Activated CD4-positive, alpha-beta T cell treated with anti-CD3 and anti-CD28 coated beads, Interleukin-2, amount 10 ng/mL, durations not matched to agents 24 days and 14 days (primary cell): Measurements from ENCODE around the gene SLC2A13. TPM values are rescaled to one million over a fixed set of nuclear protein-coding genes. Genes with fewer than 3 reads are reported as not detected.
"Not testable (repeated sequence)": the region's sequence is repeated elsewhere in the genome, so short reads cannot be mapped to it uniquely, and the experiment has no call there.

Experiments used
- DNase-seq: peaks from one replicate; pipeline ENCODE4 v3.0.0; 2022
- H3K27ac Mint-ChIP-seq: one replicate; pipeline ENCODE4 v1.8.0; 2022; ENCODE audit warnings: mild to moderate bottlenecking, mixed read lengths
- H3K27me3 Mint-ChIP-seq: one replicate; pipeline ENCODE4 v1.8.0; 2022; ENCODE audit warnings: mixed read lengths
- H3K36me3 Mint-ChIP-seq: one replicate; pipeline ENCODE4 v1.8.0; 2022; ENCODE audit warnings: low read depth, mild to moderate bottlenecking, mixed read lengths
- H3K4me1 Mint-ChIP-seq: one replicate; pipeline ENCODE4 v1.8.0; 2021; ENCODE audit warnings: mixed read lengths
- H3K4me3 Mint-ChIP-seq: one replicate; pipeline ENCODE4 v1.8.0; 2022; ENCODE audit warnings: mild to moderate bottlenecking, moderate library complexity, mixed read lengths
- H3K9me3 Mint-ChIP-seq: one replicate; pipeline ENCODE4 v1.8.0; 2021; ENCODE audit warnings: mixed read lengths
- intact Hi-C: fragments of 100-400 bp; cut with micrococcal nuclease; formaldehyde crosslinking; loops from one replicate; pipeline ENCODE4 v1.15.1; 2023
- total RNA-seq: library from RNA; stranded (reverse); gene quantifications from 2 replicates; pipeline ENCODE4 v1.2.3, GENCODE V29; 2022

The SLC2A13 gene
- total RNA-seq, 1 donor from 2014 or later, result 3.1 TPM

DNA sequence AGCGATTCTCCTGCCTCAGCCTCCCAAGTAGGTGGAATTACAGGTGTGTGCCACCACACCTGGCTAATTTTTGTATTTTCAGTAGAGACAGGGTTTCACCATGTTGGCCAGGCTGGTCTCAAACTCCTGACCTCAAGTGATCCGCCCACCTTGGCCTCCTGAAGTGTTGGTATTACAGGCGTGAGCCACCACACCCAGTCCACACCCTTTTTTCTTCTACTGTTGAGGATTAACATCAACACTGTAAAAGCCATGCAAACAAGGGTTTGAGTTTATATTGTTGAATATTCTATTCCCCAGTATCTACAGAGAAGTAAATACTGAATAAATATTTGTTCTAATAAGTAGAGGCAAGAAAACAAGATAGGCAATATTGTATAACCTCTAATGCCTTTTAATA is 58.9 kb downstream of the SLC2A13 start:
- H3K27me3 Mint-ChIP-seq, DNase-seq, H3K27ac Mint-ChIP-seq, H3K4me3 Mint-ChIP-seq, H3K9me3 Mint-ChIP-seq, H3K4me1 Mint-ChIP-seq, intact Hi-C loops, H3K36me3 Mint-ChIP-seq: not testable (repeated sequence)

DNA sequence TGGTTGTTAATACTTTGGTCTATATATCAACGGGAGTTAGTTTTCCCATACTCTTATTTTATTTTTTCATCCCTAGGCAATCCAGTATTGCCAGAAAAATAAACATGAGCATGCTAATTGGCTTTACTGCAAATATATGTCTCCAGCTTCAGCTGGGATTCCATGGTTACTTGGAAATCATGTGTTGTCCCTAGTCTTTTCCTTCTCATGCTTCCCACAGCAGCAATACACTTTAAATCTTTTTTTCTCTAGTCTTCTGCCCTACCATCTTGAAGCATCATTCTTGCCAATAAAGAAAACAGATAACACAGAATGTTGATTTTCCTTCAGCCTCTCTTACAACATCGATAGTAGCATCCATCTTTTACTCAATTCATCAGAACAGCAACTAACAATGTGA is 60.2 kb downstream of the SLC2A13 start:
- Mint-ChIP-seq H3K36me3 (no peaks in the 10 kb centered on the region), H3K27me3 (no peaks in the 10 kb centered on the region), H3K4me3 (no peak overlapping the region), H3K4me1 (no peaks in the 10 kb centered on the region), H3K9me3 (no peaks in the 10 kb centered on the region), H3K27ac (no peak overlapping the region)
- intact Hi-C loops, result no loop called here
- no peak for DNase-seq

DNA sequence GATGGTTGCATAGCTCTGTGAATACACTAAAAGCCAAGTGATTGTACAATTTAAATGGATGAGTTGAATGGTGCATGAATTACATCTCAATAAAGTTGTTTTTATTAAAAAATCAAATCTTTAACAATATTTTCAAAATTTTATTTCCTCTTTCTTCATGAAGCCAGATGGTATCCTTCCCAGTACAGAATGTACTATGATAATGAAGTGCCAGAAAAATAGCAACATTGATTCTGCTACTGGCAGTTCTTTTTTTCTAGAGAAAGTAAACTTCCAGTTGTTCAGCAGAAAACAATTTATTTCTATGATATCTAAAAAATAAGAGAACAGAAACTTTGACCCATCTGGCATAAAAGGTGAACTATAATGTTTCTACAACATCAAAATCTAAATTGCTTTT is 61.5 kb downstream of the SLC2A13 start:
- Mint-ChIP-seq H3K4me1 (peaks cover 2% of the 10 kb centered on the region), H3K4me3 (no peak overlapping the region), H3K27me3 (no peaks in the 10 kb centered on the region), H3K36me3 (no peaks in the 10 kb centered on the region), H3K27ac (no peak overlapping the region), H3K9me3 (no peaks in the 10 kb centered on the region)
- no peak for DNase-seq
- intact Hi-C loops, result no loop called here

DNA sequence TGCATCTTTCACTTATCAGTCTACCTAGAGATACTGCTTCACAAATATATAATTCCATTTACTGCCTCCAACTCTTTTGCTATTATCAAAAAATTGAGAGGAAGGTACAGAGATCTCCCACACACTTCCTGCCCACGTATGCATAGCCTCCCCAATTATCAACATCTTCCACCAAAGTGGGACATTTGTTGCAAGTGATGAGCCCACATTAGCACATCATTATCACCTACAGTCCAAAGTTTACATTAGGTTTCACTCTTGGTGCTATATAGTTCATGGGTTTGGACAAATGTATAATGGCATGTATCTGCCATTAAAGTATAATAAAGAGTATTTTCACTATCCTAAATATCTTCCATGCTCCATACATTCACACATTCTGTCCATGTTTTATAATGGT is 66.3 kb downstream of the SLC2A13 start:
- no peak overlapping the region for H3K4me3 Mint-ChIP-seq
- intact Hi-C loops, result no loop called here

DNA sequence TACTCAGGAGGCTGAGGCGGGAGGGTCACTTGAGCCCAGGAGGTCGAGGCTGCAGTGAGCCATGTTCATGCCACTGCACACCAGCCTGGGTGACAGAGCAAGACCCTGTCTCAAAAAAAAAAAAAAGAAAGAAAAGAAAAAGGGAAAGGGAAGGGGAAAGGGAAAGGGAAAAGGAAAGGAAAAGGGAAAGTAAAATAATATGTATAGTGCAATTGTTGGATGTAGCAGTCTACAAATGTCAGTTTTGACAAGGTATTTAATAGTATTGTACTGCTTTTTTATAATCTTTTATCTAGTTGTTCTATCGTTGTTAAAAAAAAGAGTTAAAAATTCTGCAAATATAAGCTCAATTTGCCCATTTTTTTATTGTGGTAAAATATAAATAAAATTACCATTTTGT is 67.3 kb downstream of the SLC2A13 start:
- DNase-seq, result no peak
- peaks cover 2% of the 10 kb centered on the region for H3K4me1 Mint-ChIP-seq
- H3K27me3 Mint-ChIP-seq, result no peaks in the 10 kb centered on the region
- no peaks in the 10 kb centered on the region for H3K9me3 Mint-ChIP-seq
- H3K27ac Mint-ChIP-seq, result no peak overlapping the region
- no peak overlapping the region for H3K4me3 Mint-ChIP-seq
- no peaks in the 10 kb centered on the region for H3K36me3 Mint-ChIP-seq
- intact Hi-C loops, result no loop called here

More for the DNA sequence above, 66.3 kb downstream of the SLC2A13 start:
- H3K4me1 Mint-ChIP-seq, result peaks cover 2% of the 10 kb centered on the region
- H3K27ac Mint-ChIP-seq, result no peak overlapping the region
- no peaks in the 10 kb centered on the region for H3K36me3 Mint-ChIP-seq
- DNase-seq, result no peak
- no peaks in the 10 kb centered on the region for H3K9me3 Mint-ChIP-seq
- no peaks in the 10 kb centered on the region for H3K27me3 Mint-ChIP-seq

DNA sequence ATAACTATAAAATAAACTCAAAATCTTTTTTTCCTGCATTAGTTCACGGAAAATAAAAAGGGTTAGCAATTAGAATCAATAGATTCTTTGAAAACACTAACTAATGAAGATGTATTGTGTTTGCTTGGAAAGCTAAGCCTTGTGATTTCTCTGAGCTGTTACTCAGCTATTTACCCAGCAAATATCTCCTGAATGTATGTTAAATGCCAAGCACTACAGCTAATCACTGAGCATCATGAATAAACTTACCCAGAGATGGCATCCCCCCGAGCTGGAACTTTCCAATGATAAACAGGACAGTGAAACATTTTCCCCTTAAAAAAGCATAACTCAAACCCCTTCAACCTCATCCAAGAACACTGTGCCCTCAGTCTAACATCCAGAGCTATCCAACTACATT is 71.2 kb downstream of the SLC2A13 start:
- Mint-ChIP-seq H3K4me3 (no peak overlapping the region), H3K9me3 (no peaks in the 10 kb centered on the region), H3K36me3 (no peaks in the 10 kb centered on the region), H3K4me1 (peaks cover 2% of the 10 kb centered on the region), H3K27me3 (no peaks in the 10 kb centered on the region), H3K27ac (no peak overlapping the region)
- no peak for DNase-seq
- intact Hi-C loops, result no loop called here

DNA sequence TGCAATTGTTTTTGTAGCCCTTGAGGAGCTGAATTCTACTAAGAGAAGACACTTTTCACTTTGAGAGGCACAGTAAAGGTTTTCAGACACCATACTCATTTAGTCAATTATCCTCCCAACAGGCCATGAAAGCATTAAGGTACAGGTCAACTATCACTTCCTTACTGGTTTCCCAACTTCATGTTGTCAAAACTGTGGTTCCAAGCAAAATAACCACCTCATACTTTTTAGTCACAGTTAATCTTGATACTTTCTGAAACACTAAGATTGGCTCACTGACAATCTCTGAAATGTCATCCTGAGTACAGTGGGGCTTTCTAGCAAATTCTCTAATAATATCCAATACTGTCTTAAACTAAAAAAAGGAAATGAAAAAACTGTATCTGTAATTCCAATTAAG is 71.7 kb downstream of the SLC2A13 start:
- H3K4me3 Mint-ChIP-seq, result no peak overlapping the region
- H3K36me3 Mint-ChIP-seq, result no peaks in the 10 kb centered on the region
- no peaks in the 10 kb centered on the region for H3K27me3 Mint-ChIP-seq
- no peak overlapping the region for H3K27ac Mint-ChIP-seq
- intact Hi-C loops, result no loop called here
- no peaks in the 10 kb centered on the region for H3K9me3 Mint-ChIP-seq
- no peaks in the 10 kb centered on the region for H3K4me1 Mint-ChIP-seq
- DNase-seq, result no peak

DNA sequence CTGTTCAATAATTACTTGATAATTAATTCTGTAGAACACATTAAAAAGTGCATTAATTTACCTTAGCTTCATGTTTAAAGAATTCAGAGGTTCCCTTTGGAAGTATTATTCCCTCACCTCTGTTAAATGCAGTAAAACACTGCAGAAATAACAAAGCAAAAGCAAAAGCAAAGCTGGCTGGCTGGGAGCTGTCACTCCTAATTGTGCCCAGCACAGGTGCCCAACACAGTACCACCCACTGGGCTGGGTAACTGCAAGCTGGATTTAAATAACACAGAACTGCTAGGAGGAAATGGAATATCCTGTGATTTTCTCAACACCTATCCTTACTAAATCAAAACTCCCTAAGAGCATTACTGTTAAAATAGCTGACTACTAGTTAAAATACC is 72.6 kb downstream of the SLC2A13 start:
- Mint-ChIP-seq H3K9me3 (no peaks in the 10 kb centered on the region), H3K4me3 (no peak overlapping the region), H3K4me1 (no peaks in the 10 kb centered on the region), H3K27me3 (no peaks in the 10 kb centered on the region), H3K27ac (no peak overlapping the region), H3K36me3 (no peaks in the 10 kb centered on the region)
- intact Hi-C loops, result no loop called here
- DNase-seq, result no peak

DNA sequence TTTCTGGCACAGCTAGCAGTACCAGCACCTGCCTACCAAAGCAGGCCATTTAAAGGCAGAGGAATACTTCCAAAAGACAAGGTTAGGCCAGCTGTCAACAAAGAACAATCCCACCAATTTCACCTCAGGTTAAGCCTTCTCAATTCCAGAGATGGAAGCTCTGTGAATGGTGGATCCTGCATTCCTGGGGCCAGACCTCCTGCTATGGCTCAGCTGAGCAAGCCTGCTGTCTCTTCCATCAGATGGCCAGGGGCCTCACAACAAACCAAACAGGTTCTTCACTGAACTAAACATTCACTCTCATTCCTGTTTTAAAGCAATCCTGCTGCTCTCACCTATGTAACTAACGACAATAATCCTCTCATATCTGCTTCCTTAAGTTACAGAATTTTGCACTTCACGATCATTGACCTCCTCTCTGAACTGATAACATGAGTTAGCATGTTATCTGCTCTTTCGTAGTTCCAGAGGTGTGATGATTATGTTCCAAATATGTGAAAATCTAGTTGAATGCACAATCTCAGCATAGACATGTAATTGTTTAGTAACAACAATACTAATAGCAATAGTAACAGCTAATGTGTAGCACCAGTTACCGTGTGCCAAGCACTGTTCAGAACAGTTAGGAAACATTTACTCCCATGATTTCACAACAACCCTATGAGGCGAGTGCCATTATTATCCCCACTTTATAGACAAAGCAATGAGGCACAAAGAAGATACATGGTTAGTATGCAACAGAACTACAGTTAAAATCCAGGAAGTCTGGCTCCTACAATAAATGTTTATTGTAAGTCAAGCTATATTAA is 73.2 kb downstream of the SLC2A13 start:
- Mint-ChIP-seq H3K27me3 (no peaks in the 10 kb centered on the region), H3K4me3 (no peak overlapping the region), H3K36me3 (no peaks in the 10 kb centered on the region), H3K27ac (no peak overlapping the region), H3K4me1 (no peaks in the 10 kb centered on the region), H3K9me3 (no peaks in the 10 kb centered on the region)
- intact Hi-C loops, result no loop called here
- no peak for DNase-seq

DNA sequence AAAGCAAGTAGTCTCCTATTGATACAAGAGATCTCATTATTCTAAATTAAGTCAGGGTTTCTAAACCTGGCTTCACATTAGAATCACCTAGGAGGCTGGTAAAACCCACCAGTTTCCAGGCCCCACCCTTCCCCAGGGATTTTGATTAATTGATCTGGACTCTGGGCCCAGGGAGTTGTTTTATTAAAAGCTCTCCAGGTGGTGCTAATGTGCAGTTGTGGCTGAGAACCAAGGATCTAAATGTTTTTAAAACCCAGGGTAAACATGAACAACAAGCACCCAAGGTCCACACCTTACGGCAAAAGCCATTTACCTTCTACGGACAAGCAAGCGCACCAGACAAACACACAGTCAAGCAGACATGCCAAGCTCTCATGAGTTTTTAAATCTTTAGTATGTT is 73.9 kb downstream of the SLC2A13 start:
- DNase-seq, result no peak
- Mint-ChIP-seq H3K36me3 (no peaks in the 10 kb centered on the region), H3K4me3 (no peak overlapping the region), H3K27ac (no peak overlapping the region), H3K4me1 (no peaks in the 10 kb centered on the region), H3K9me3 (no peaks in the 10 kb centered on the region), H3K27me3 (no peaks in the 10 kb centered on the region)
- intact Hi-C loops, result no loop called here

DNA sequence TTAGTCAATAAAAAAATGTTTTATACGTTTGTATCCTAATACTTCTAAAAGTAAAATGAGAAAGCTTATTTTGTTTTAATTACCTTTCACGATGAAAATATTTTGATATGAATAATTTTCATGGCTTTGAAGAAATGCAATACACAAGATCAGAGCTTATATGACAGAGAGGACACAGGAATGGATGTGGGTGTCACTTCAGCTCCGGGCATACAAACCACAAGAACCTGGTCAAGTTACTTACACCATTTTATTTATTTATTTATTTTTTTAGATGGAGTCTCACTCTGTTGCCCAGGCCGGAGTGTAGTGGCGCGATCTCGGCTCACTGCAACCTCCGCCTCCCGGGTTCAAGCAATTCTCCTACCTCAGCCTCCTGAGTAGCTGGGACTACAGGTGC is 74.9 kb downstream of the SLC2A13 start:
- H3K9me3 Mint-ChIP-seq, H3K27ac Mint-ChIP-seq, H3K27me3 Mint-ChIP-seq, intact Hi-C loops, DNase-seq, H3K4me3 Mint-ChIP-seq, H3K36me3 Mint-ChIP-seq, H3K4me1 Mint-ChIP-seq: not testable (repeated sequence)

DNA sequence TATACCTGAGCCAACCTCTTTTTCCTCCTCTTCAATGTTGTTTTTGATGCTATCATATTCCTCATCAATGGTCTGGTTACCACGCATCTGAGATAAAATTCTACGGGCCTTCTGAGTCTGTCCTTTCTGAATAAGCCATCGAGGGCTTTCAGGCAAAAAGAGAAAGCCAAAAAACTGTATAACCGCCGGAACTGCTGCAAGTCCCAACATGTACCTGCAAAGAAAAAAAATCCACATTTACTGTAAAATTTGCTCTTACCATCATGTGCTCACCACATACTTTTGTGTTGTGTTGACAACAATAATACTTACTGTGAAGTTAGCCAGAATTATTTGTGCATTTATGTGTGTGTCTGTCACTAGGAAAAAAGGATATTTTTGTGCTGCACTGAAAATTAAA is 77.6 kb downstream of the SLC2A13 start:
- Mint-ChIP-seq H3K36me3 (no peaks in the 10 kb centered on the region), H3K4me3 (no peak overlapping the region), H3K27me3 (no peaks in the 10 kb centered on the region), H3K4me1 (no peaks in the 10 kb centered on the region), H3K27ac (no peak overlapping the region), H3K9me3 (no peaks in the 10 kb centered on the region)
- DNase-seq, result no peak
- intact Hi-C loops, result no loop called here

DNA sequence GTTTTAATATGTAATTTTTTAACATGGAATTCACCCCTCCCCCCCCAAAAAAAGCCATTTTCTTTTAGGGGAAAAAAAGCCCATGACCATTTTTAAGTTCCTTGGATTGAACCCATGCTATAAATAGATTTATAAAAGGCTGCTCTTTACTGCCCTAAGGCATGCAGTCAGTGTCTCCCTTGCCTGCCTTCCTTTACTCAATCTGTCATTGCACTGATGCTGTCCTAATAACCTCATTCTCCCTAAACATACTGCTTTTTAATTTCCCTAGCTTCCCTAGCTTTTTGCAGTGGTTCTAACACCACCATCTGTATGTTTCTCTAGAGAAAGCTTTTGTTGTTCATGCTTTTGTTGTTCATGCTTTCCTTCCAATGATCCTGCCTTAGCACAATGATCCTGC is 83.0 kb downstream of the SLC2A13 start:
- Mint-ChIP-seq H3K27ac (no peak overlapping the region), H3K36me3 (no peaks in the 10 kb centered on the region), H3K4me3 (no peak overlapping the region), H3K27me3 (no peaks in the 10 kb centered on the region), H3K9me3 (no peaks in the 10 kb centered on the region), H3K4me1 (no peaks in the 10 kb centered on the region)
- intact Hi-C loops, result no loop called here
- DNase-seq, result no peak

DNA sequence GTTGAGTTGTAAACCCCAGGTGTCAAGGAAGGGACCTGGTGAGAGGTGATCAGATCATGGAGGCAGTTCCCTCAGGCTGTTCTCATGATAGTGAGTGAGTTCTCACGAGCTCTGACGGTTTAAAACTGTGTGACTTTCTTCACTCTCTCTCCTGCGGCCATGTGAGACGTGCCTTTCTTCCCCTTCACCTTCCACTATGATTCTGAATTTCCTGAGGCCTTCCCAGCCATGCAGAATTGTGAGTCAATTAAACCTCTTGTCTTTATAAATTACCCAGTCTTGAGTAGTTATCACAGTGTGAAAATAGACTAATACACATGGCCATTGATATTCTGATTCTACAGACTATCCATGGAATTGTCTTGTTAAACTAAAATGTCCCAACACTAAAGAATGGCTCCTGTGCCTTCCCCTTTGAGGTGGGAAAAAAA is 85.6 kb downstream of the SLC2A13 start:
- H3K9me3 Mint-ChIP-seq, result no peaks in the 10 kb centered on the region
- intact Hi-C loops, result no loop called here
- H3K27ac Mint-ChIP-seq, result no peak overlapping the region
- H3K27me3 Mint-ChIP-seq, result no peaks in the 10 kb centered on the region
- no peak overlapping the region for H3K4me3 Mint-ChIP-seq
- H3K4me1 Mint-ChIP-seq, result peaks cover 5% of the 10 kb centered on the region
- H3K36me3 Mint-ChIP-seq, result no peaks in the 10 kb centered on the region
- DNase-seq, result no peak

DNA sequence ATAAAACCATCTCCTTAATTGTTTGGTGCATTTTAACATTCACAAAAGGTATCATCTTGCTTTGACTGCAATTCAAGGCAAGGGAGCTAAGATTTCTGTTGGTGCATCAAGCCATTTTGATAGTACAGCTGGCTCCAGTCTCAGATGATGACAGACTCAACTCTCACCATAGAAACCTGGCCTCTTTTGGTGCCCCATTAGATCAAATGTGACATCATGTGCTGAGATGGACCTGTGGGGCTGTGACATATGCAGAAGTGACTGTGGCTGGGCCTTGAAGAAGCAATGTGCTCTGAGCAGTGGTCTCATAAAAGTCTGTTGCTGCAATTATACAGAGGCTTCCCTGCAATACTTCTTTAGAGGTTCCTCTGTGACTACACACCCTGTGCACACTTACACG is 88.4 kb downstream of the SLC2A13 start:
- Mint-ChIP-seq H3K9me3 (no peaks in the 10 kb centered on the region), H3K27me3 (no peaks in the 10 kb centered on the region), H3K4me1 (peaks cover 8% of the 10 kb centered on the region), H3K27ac (no peak overlapping the region), H3K4me3 (no peak overlapping the region), H3K36me3 (no peaks in the 10 kb centered on the region)
- DNase-seq, result no peak
- intact Hi-C loops, result loop anchor here (10.0 kb wide), 1 partner anchor 297 kb away; no protein-coding TSS in a partner anchor
